Stimulated activated CD4-positive, alpha-beta T cell treated with anti-CD3 and anti-CD28 coated beads, Interleukin-4, amount 100 ng/mL, for 4 hours (primary cell): ENCODE data around the gene CCSER2.
A peak's percentile ranks its signal among the peaks of the same experiment; 100 is the strongest.
"Not testable (repeated sequence)": the region's sequence is repeated elsewhere in the genome, so short reads cannot be mapped to it uniquely, and the experiment has no call there.

ENCODE experiments used
- DNase-seq, 2 experiments: peaks; one replicate each; pipeline ENCODE4 v3.0.0-alpha.2; 2020

CCSER2 gene

DNA sequence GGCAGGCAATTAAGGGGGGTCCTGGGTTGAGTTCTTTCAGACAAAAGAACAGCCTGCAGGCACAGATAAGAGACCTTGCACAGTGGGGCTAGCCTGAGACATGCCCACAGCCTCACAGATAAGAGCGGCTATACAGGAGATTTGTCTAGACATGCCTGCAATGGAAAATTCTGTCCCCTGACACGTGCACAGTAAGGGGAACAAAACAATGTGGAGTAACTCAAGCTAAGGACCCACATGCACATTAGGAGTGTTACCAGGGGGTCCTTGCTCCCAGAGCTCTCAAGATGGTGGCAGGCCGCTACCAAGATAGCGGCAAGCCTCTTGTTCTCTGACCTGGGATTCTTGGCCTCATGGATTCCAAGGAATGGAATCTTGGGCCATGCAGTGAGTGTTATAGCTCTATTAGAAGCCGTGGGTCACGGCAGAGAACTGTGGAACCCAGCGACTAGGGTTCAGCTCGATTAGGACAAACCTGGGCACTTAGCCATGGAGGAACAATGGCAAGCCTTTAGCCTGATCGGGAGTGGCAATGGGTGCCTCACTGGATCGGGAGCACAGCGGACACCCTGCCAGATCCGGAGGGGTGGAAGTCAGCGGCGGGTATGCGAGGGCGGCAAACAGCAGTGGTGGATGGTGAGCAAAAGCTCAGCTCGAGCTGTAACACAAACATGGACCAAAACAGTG, 196.9 kb downstream of the CCSER2 start:
- no peak for DNase-seq

DNA sequence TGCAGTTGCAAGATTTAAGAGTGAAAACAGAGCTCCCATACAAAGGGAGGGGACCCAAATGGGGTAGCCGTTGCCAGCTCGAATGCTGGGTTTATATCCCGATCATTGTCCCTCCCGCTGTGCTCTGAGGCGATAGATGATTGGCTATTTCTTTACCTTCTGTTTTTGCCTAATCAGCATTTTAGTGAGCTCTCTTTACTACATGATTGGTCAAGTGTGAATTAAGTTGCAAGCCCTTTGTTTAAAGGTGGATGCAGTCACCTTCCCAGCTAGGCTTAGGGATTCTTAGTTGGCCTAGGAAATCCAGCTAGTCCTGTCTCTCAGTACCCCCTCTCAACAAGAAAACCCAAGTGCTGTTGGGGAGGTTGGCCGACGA, 197.4 kb downstream of the CCSER2 start:
- DNase-seq, result not testable (repeated sequence)

DNA sequence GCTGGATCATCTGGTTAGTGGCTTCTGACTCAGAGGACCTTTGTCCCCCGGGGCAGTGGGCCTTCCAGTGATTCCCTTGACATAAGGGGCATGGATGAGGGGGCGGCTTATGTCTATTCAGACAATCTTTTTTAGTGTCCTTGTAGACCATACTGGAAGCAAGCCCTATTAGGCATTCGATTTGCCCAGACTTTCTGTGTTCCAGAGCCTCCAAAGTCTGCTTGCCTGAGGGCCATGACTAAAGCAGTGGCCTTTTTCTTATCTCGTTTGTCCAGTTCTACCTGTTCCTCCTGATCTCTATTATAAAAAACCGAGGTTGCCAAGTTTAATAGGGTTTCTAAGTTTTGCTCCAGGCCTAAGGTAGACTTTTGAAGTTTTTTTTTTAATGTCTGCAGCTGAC, 199.0 kb downstream of the CCSER2 start:
- DNase-seq, result not testable (repeated sequence)

DNA sequence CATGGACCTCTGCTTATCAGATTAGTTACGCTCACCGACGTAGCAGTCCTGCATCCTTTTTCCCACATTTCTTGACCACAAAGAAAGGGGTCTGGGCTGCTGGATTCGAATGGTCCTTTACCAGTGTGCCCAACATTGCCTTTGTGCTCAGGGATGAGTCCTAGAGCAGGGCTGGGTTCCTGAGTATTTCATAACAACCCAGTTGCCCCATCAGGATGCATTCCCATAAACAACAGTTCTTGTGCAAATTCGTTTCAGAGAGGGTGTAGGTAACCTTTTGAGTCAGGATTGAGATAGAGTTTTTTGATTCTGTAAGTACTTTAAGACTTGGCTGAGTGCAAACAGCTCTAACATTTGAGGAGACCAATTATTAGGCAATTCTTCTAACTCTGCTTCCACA, 200.1 kb downstream of the CCSER2 start:
- DNase-seq, result not testable (repeated sequence)

DNA sequence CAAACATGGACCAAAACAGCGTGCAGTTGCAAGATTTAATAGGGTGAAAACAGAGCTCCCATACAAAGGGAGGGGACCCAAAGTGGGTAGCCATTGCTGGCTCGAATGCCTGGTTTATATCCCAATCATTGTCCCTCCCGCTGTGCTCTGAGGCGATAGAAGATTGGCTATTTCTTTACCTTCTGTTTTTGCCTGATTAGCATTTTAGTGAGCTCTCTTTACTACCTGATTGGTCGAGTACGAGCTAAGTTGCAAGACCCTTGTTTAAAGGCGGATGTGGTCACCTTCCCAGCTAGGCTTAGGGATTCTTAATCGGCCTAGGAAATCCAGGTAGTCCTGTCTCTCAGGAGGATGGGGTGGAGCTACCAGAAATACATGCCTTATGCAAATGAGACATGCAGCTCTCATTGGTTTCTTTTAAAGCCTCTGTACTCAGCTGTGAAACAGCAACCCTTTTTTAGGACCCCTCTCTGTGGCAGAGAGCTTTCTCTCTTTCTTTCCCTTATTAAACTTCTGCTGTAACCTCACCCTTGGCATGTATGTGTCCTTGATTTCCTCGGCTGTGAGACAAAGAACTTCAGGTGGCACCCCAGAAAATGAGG, 202.4 kb downstream of the CCSER2 start:
- no peak for DNase-seq

DNA sequence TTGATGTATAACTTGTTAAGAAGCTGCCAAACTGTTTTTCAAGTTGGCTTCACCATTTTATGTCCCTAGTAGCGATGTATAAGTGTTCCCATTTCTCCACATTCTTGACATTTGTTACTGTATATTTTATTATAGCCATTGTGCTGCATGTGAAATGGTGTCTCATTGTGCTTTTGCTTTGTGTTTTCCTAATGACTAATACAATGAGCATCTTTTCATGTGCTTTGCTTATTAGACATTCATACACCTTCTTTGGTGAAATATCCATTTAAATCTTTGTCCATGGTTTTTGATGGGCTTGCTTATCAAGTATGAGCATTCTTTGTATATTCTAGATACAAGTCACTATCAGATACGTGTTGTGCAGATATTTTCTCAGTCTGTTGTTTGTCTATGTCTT, 203.0 kb downstream of the CCSER2 start:
- DNase-seq, result no peak

DNA sequence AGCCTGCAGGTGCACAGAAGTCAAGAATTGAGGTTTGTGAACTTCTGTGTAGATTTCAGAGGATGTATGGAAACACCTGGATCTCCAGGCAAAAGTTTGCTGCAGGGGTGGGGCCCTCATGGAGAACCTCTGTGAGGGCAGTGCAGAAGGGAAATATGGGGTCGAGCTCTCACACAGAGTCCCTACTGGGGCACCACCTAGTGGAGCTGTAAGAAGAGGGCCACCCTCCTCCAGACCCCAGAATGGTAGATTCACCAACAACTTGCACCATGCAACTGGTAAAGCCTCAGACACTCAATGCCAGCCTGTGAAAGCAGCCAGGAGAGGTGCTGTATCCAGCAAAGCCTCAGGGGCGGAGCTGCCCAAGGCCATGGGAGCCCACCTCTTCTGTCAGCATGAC, 205.8 kb downstream of the CCSER2 start:
- DNase-seq, result no peak

DNA sequence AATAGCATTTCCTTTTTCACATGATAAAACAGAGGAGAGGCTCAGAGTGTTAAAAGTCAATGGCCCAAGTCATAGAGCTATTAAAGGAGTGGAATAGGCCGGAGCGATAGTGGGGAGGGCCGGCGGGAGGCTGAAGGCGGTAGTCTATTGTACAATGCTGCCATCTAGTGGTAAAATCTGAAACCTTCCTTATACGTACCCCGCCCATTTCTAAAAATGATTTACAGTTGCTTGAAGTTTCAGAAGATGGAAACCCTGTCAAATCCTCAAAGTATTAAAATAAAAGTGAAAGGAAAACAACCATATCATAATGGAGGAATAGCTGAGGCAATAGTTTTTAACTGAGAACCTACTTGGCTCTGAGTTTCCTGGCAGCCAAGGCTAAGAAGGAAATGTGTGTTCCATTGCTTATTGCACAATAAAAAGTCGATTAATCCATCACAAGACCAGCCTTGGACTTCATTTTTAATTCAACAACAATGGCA, 209.1 kb downstream of the CCSER2 start:
- peak; percentile 18 to 24 for DNase-seq

DNA sequence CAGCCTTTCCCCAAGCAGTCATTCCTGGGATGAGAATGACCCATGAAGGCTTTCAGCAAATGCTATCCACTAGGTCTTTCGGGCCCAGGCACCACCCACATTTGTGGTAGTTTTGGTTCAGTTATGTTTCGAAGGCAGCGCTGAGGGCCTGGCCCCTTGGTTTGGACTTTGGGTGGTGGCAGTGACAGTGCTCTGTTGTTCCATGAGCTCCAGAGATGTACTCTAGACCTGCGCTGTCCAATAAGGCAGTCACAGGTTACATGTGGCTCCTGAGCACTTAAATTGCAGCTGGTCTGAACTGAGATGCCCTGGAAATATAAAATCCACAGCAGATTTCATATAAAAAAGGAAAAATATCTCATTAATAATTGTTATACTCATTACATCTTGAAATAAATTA, 209.6 kb downstream of the CCSER2 start:
- no peak for DNase-seq

DNA sequence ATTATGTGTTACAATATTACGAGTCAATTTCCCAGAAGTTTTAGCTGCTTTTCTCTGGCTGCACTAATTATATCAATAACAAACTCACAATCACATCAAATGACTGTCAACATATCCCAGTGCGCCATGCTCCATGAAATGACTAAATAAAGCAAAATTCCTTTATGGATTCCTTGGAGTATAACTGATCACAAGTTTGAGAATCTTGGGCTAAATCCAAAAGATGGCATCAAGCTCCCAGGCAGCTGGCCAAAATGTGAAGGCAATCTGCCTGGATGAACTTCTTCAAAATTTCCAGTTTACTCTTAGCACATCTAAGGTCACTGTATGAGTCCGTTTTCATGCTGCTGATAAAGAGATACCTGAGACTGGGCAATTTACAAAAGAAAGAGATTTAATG, 210.8 kb downstream of the CCSER2 start:
- no peak for DNase-seq

DNA sequence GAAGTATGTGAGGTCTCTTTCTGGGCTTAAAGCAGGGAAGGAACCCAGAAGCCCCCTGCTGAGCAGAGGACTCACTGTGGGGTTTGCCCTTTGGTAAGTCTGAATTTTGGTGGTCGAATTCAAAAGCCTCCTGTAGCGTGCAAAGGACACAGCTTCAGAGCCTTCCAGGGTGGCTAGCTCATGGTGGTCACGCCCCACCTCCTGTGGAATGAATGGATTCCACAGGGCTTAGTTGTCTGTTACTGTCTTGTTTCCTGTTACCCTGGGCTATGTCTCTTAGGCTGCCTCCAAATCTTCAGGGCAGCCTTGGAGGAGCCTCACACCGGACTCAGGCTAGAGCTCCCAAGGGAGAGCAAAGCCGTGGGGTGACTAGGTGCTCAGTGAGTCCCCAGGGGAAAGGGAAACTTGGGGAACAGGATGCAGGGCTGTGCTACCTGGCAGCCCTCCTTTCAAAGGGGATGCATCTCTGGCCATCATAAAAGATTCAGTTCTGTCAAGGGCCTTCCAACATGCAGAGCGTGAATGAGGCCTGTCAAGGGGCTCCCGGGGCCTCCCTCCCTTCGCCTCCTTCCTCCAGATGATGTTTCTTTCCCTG, 211.7 kb downstream of the CCSER2 start:
- no peak for DNase-seq

DNA sequence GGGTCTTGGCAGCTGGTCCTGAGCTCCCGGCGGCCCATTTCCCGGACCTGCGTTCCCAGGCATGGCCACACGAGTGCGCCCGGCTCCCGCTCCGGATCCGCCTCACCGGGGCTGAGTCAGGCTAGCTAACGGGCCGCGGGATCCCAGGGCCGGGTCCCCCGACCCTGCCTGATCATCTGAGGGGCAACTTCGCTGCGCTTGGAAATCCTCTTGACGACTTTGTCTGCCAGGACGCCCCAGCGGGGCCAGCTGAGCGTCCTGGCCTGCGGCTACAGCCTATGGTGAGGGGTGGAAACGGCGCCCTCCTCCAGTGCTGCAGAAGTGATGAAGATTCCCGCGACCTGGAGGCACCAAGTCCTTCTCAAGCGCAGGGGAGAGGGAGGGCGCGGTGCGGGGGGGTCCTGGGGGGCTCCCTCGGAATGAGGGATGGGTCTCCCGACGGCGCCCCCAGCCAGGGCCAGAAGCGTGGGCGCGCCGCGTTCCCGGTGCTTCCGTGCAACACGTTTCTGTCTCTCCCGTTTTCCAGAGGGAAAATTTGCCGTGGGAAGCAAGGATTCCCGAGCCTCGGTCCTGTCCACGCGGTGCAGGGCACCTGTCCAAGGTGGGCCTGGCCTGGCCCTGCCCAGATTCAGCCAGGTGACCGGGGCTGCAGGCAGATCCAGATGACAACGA, 212.4 kb downstream of the CCSER2 start:
- DNase-seq, result peak; percentile 49 to 73

DNA sequence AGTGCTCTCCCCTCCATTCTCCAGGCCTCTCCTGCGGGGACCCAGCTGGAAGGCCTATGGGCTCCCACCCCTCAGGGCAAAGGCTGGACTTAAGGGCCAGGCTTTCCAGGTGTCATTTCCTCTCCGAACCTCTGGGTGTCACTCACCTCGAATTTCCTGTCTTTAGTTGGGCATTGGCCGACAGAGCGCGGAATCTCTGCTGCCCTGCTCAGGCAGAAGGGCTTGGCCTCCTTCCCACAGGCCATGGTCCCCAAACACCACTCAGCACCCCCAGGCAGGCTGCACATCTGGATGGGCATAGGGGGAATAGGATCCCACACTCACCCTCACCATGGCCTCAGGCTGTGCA, 212.9 kb downstream of the CCSER2 start:
- DNase-seq, result no peak

DNA sequence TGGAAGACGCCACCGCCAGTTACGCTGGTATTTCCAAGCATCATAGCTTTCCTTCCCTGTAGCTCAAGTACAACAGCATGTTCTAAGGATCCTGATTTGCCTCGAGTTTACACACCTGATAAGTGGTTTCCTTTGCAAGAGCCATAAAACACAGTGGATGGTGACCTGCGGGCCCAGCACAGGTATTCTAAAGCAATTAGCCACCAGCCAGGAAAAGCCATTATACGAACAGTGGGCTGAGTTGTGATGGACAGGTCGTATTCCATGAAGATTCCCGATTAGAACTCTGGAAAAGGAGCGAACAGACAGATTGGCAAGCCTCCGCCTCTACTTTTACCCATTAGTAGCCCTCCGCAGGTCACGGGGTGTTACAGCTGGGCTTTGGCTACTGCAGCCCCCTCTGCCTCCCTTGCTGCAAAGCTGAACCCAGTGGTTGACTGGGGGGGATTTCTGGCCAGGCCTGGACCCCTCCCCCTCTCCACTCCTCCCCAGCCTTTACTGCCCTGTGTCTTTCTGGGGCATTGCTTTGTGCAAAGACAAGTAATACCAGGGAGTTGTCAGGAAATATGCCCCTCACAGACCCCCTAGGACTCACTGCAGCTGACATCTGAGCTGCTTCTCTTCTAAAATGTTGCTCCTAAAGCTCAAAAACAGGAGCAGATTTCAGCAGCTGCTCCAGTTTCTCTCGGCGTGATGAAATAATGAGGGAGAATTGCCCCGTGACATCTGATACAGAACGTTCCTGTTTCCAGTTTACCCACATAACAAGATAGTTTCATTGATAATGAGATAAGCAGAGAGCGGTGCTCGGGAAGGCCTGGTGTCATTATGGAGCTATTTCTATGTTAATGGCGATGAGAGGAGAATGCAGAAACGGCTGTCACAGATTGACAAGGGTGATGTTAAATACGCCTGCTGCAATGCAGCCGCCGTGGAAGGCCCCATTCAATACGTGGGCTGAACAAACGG, 214.4 kb downstream of the CCSER2 start:
- no peak for DNase-seq

DNA sequence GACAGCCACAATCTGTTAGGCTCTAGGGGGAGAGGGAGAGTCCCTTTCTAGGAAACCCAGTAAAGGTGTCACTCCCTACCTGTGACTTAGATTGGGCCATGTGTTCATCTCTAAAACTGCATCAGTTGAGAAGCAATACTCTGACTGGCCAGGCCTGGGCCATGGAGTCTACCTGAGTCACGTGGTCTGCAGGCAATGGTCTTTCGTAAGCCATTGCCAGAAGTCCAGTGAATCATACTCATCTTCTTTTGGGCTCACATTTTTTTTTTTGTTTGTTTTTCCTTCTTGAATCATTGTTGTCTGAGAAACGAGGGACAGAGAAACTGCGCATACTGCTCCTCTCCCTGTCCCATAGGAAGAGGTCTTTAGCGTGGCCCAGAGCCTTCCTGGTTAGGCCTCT, 215.6 kb downstream of the CCSER2 start:
- no peak for DNase-seq

DNA sequence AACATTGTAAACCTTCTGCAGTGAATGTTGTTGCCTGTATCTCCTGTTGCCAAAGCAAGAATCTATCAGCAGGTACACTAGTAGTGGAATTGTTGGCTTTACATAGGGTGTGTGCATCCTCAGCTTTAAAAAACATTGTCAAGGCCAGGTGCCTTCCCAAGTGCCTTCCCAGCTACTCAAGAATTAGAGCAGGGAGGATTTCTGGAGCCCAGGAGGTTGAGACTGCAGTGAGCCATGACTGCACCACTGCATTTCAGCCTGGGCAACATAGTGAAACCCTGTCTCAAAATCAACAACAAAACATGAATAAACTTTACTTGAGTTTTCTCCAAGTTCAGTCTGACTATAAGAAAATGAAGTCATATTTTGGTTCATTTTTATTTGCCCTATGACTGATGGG, 217.3 kb downstream of the CCSER2 start:
- no peak for DNase-seq

DNA sequence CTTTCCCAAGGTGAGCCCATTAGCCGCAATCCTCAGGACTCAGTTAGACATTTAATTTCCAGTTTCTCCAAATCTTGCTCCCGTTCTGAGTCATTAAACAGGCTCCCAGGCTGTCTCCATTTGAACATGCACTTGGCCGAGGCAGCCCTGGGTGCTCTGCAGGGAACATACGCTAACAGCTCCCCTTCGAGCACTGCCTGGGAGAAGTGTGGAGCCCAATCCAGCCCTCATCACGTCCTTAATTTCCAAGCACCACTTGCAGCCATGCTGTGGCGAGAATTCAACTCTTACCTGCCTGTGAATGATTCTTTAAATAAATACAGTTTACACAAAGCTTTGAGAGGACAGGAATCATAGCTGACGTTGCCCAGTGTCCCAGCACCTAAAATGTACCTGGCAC, 218.2 kb downstream of the CCSER2 start:
- DNase-seq, result no peak

DNA sequence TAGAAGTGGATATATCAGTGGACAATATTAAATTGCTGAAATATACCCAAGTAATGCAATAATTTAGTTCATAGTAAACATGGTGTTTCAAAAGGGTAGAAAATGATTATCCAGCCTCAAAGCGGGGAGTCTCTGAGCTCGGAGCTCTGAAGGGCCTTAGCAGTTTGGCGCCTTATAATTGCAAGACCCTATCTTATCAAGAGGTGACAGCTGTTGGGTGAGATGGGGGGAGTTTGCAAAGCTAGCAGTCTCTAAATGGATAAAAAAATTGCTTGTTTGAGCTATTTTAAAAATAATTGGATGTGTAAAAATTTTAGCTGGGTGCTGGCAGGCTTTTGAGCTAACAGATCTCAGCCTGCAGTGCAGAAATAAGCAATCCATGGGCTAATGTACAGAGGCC, 219.2 kb downstream of the CCSER2 start:
- DNase-seq, result no peak

DNA sequence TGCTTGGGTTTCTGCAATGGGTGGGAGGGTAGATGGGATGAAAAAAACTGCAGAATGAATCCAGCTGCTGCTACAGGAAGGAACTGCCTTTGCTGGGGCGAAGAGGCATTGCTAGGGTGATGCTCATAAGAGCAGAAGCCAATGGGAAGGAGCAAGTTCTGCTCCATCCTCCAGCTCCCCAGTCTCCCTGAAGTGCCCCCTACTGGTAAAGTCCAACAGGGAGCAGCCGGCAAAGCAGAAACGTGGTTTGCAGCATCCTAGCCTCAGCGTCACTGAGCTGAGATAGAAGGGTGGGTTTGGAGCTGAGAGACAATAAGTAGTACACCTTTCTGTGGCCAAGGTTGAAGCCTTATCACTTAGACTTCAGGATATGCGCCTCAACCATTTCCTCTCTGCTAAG, 220.5 kb downstream of the CCSER2 start:
- DNase-seq, result no peak

DNA sequence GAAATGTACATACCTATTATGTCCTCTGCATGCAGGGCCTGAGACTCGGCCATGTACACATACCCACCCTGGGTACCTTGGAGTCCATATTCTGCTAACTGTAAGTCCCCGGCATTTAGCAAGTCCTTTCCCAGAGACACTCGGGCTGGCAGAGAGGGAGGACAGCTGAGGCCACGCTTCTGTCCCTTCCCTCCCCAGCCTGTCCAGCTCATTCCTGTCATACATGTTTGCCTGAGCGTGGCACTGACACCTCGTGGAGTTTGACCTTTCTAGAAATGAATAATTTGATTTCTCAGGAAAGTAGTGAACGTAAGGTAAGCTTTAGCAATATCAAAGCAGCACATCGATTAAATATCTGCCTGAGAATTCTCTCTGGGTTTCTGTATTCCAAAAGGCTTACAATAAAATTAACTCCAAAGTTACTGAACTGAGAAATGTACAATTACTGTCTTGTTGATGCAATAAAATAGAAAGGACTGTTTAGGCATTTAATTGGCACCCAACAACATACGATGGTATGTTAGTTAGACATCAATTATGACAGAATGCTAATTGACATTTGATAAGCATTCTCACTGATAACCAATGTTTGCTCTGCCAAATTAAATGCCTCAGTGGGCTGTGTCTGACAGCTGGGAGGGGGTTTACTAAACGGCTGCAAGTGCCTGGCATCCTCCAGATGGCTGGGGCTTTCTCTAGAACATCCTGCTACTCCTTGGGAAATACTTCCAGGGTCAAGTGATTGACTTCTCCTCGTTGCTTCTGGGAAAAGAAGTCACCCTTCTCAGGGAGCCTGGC, 221.2 kb downstream of the CCSER2 start:
- no peak for DNase-seq

DNA sequence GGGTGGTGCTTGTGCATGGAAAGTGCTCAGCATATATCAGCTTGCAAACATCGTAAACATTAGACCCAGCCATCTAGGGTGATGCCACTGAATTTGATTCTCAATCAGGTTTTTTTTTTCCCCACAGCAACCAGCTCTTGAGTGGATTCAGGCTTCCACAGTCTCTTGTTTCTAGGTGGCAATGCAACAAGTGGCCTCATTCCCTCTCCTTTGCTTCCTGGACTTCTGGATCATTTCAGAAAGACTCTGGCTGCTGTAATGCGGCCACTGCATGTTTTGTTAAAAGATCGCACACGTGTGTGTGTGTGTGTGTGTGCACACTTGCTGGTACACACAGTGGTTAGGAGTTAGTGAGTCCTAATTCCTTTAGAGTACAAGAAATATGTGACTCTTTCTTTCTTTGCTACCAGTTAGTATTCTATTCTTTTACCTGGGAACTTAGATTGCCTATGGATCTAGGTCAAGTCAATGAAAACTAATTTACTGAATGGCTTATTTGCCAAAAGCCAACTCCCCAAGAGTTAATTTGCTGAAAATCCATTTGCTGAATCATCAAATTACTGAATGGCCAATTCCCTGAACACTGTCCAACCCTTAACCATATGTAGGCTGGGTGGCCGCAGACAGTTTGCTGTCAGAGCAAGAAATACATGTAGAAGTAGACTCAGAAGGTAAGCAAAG, 222.5 kb downstream of the CCSER2 start:
- no peak for DNase-seq
